ENCODE results near the gene PEX19.

PEX19 gene

GRCh38 chr1:160238408-160238807 lies 46.5 kb downstream of the PEX19 start:
- no peak for DNase-seq (ENCODE audit: low read depth)

GRCh38 chr1:160237558-160237957 lies 47.4 kb downstream of the PEX19 start:
- DNase-seq (ENCODE audit: low read depth): no peak

GRCh38 chr1:160236806-160237205 lies 48.1 kb downstream of the PEX19 start:
- no peak for DNase-seq (ENCODE audit: low read depth)

- no peak for DNase-seq (ENCODE audit: low read depth)
Measured at GRCh38 chr1:160232911-160233310, 52.0 kb downstream of the PEX19 start.

- no peak for DNase-seq (ENCODE audit: low read depth)
Measured at GRCh38 chr1:160228431-160228830, 56.5 kb downstream of the PEX19 start.

GRCh38 chr1:160227561-160227960 lies 57.4 kb downstream of the PEX19 start:
- DNase-seq (ENCODE audit: low read depth): no peak

GRCh38 chr1:160227034-160227433 lies 57.9 kb downstream of the PEX19 start:
- no peak for DNase-seq (ENCODE audit: low read depth)

All from stimulated activated CD4-positive, alpha-beta T cell treated with anti-CD3 and anti-CD28 coated beads, Interleukin-2, amount 100 ng/mL, for 4 hours (primary cell).